Endodermal cell (in vitro differentiated cells): ENCODE measurements around the gene COL26A1. TPM values are rescaled to one million over a fixed set of nuclear protein-coding genes. Genes with fewer than 3 reads are reported as not detected.

Experiments used
- DNase-seq: peaks from one replicate; pipeline ENCODE4 v3.0.0-alpha.2; 2017
- H3K27ac ChIP-seq: 2 replicates; pipeline ENCODE4 v1.5.1; 2013; ENCODE audit warnings: mild to moderate bottlenecking, low read depth, low read length, moderate library complexity
- H3K27me3 ChIP-seq: 2 replicates; pipeline ENCODE4 v1.6.1; 2013; ENCODE audit warnings: mild to moderate bottlenecking, low read length, moderate library complexity; ENCODE audit not compliant: insufficient read depth, control insufficient read depth, poor library complexity, severe bottlenecking
- H3K36me3 ChIP-seq: 2 replicates; pipeline ENCODE4 v1.7.0; 2013; ENCODE audit warnings: mild to moderate bottlenecking, low read length, moderate library complexity; ENCODE audit not compliant: control insufficient read depth, insufficient read depth
- H3K4me1 ChIP-seq: one replicate; pipeline ENCODE4 v1.7.0; 2013; ENCODE audit warnings: low read length; ENCODE audit not compliant: control insufficient read depth, insufficient read depth
- H3K4me3 ChIP-seq: 2 replicates; pipeline ENCODE4 v1.5.1; 2013; ENCODE audit warnings: mild to moderate bottlenecking, low read length, moderate library complexity
- H3K9ac ChIP-seq: 2 replicates; pipeline ENCODE4 v1.6.1; 2013; ENCODE audit warnings: mild to moderate bottlenecking, low read length, moderate library complexity; ENCODE audit not compliant: poor library complexity, severe bottlenecking; ENCODE audit errors: extremely low read depth
- H3K9me3 ChIP-seq: 2 replicates; pipeline ENCODE4 v1.6.1; 2013; ENCODE audit warnings: mild to moderate bottlenecking, low read length, moderate library complexity; ENCODE audit not compliant: control insufficient read depth
- H3K27ac Mint-ChIP-seq: 2 replicates; pipeline ENCODE4 v1.8.0; 2020; ENCODE audit warnings: mixed read lengths
- H3K27me3 Mint-ChIP-seq: 2 replicates; pipeline ENCODE4 v1.8.0; 2021; ENCODE audit warnings: mild to moderate bottlenecking, mixed read lengths; ENCODE audit not compliant: insufficient read depth
- H3K36me3 Mint-ChIP-seq: 2 replicates; pipeline ENCODE4 v1.8.0; 2020; ENCODE audit warnings: low read depth, mixed read lengths
- H3K4me1 Mint-ChIP-seq: 2 replicates; pipeline ENCODE4 v1.8.0; 2020; ENCODE audit warnings: mixed read lengths
- H3K4me3 Mint-ChIP-seq: 2 replicates; pipeline ENCODE4 v1.8.0; 2020; ENCODE audit warnings: mild to moderate bottlenecking, moderate library complexity, mixed read lengths
- H3K9me3 Mint-ChIP-seq: 2 replicates; pipeline ENCODE4 v1.8.0; 2020; ENCODE audit warnings: mild to moderate bottlenecking, mixed read lengths
- WGBS, 2 experiments: methylation state at CpG; one replicate each; pipeline versions ENCODE4 v1.1.5 to v1.1.7; 2013; ENCODE audit warnings: missing lambda C conversion rate in 2 of 2, mixed read lengths in 1 of 2; ENCODE audit not compliant: insufficient coverage in 1 of 2, insufficient read length in 1 of 2; 5-methylcytosine and 5-hydroxymethylcytosine counted together
- total RNA-seq, 2 donors: library from RNA; stranded (reverse); fragmentation: NEBNext Ultra II Directional in 1 of 2; extraction: Animal tissue kit (Norgen Biotek cat#: 25700) in 1 of 2; gene quantifications; 2 replicates in 1 of 2; 3 replicates in 1 of 2; pipeline ENCODE4 v1.2.1, GENCODE V29; 2021
- TF ChIP-seq, protein P1 (sequence below): fragments of 200-600 bp; sonication (generic); conservative IDR thresholded peaks from 2 replicates; pipeline ENCODE4 v1.5.0; 2021; ENCODE audit warnings: antibody characterized with exemption, mild to moderate bottlenecking

The COL26A1 gene
- total RNA-seq, 2 donors from 2014 or later = 41.2 to 47.0 TPM

- Histone ChIP-seq H3K4me1 (no peaks in the 10 kb centered on the region), H3K9me3 (no peaks in the 10 kb centered on the region), H3K36me3 (no peaks in the 10 kb centered on the region), H3K27ac (no peak overlapping the region), H3K27me3 (no peaks in the 10 kb centered on the region), H3K9ac (no peak overlapping the region), H3K4me3 (no peak overlapping the region)
- TF ChIP-seq, protein P1, sequence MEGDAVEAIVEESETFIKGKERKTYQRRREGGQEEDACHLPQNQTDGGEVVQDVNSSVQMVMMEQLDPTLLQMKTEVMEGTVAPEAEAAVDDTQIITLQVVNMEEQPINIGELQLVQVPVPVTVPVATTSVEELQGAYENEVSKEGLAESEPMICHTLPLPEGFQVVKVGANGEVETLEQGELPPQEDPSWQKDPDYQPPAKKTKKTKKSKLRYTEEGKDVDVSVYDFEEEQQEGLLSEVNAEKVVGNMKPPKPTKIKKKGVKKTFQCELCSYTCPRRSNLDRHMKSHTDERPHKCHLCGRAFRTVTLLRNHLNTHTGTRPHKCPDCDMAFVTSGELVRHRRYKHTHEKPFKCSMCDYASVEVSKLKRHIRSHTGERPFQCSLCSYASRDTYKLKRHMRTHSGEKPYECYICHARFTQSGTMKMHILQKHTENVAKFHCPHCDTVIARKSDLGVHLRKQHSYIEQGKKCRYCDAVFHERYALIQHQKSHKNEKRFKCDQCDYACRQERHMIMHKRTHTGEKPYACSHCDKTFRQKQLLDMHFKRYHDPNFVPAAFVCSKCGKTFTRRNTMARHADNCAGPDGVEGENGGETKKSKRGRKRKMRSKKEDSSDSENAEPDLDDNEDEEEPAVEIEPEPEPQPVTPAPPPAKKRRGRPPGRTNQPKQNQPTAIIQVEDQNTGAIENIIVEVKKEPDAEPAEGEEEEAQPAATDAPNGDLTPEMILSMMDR = no peak
- Mint-ChIP-seq H3K4me1 (no peaks in the 10 kb centered on the region), H3K4me3 (no peak overlapping the region), H3K9me3 (no peaks in the 10 kb centered on the region), H3K27me3 (peaks cover 8% of the 10 kb centered on the region), H3K36me3 (no peaks in the 10 kb centered on the region), H3K27ac (no peak overlapping the region)
- 89 to 96% methylated on average over 1 of the region's 1 CpG for WGBS, 2 experiments
- DNase-seq = no peak
Observed at GRCh38 chr7:101596898-101597297, 234.2 kb downstream of the COL26A1 start.

GRCh38 chr7:101597941-101598340, 235.3 kb downstream of the COL26A1 start:
- peaks cover 11% of the 10 kb centered on the region for H3K27me3 Mint-ChIP-seq
- no peak overlapping the region for H3K4me3 Mint-ChIP-seq
- no peaks in the 10 kb centered on the region for H3K36me3 ChIP-seq
- H3K9me3 Mint-ChIP-seq = no peaks in the 10 kb centered on the region
- H3K27ac ChIP-seq = no peak overlapping the region
- H3K9me3 ChIP-seq = no peaks in the 10 kb centered on the region
- no peak overlapping the region for H3K9ac ChIP-seq
- WGBS, 2 experiments = 88 to 92% methylated on average over 6 of the region's 6 CpGs
- no peak overlapping the region for H3K4me3 ChIP-seq
- H3K36me3 Mint-ChIP-seq = no peaks in the 10 kb centered on the region
- no peak for DNase-seq
- no peaks in the 10 kb centered on the region for H3K4me1 ChIP-seq
- no peaks in the 10 kb centered on the region for H3K27me3 ChIP-seq
- TF ChIP-seq, protein P1 = no peak
- peaks cover 2% of the 10 kb centered on the region for H3K4me1 Mint-ChIP-seq
- no peak overlapping the region for H3K27ac Mint-ChIP-seq

- Mint-ChIP-seq H3K27me3 (peaks cover 11% of the 10 kb centered on the region), H3K9me3 (no peaks in the 10 kb centered on the region), H3K36me3 (no peaks in the 10 kb centered on the region), H3K27ac (no peak overlapping the region), H3K4me3 (no peak overlapping the region), H3K4me1 (peaks cover 3% of the 10 kb centered on the region)
- H3K4me1 ChIP-seq = no peaks in the 10 kb centered on the region
- no peaks in the 10 kb centered on the region for H3K27me3 ChIP-seq
- 88 to 90% methylated on average over 16 to 18 of the region's 18 CpGs for WGBS, 2 experiments
- no peak overlapping the region for H3K4me3 ChIP-seq
- H3K9ac ChIP-seq = no peak overlapping the region
- DNase-seq = no peak
- no peak overlapping the region for H3K27ac ChIP-seq
- H3K9me3 ChIP-seq = no peaks in the 10 kb centered on the region
- H3K36me3 ChIP-seq = no peaks in the 10 kb centered on the region
- TF ChIP-seq, protein P1 = no peak
Observed at GRCh38 chr7:101598422-101598985, 235.8 kb downstream of the COL26A1 start.
